Bronchial epithelial cell (primary cell): ENCODE measurements around the gene SPAG17. TPM values are rescaled to one million over a fixed set of nuclear protein-coding genes. Genes with fewer than 3 reads are reported as not detected.

Source experiments
- DNase-seq: peaks from one replicate; pipeline ENCODE4 v3.0.0-alpha.2; 2010; ENCODE audit warnings: low read depth
- FAIRE-seq: peaks from 2 replicates; lab custom pipeline; 2011; peaks lifted over from hg19 to GRCh38; lab: Jason Lieb, UNC
- H3K27me3 ChIP-seq: 2 replicates; pipeline ENCODE4 v1.5.1; 2011; ENCODE audit warnings: low read length; ENCODE audit not compliant: control insufficient read depth, insufficient read depth
- H3K36me3 ChIP-seq: 2 replicates; pipeline ENCODE4 v1.5.1; 2011; ENCODE audit warnings: low read length; ENCODE audit not compliant: control insufficient read depth, insufficient read depth
- H3K4me3 ChIP-seq: 2 replicates; pipeline ENCODE4 v1.5.1; 2011; ENCODE audit warnings: mild to moderate bottlenecking, low read depth, low read length, control low read depth
- total RNA-seq: library from RNA; depleted of rRNA; stranded (reverse); fragments of >200 nt; gene quantifications from 2 replicates; pipeline ENCODE4 v1.2.1, GENCODE V29; 2014
- TF ChIP-seq, protein P1 (sequence below): IDR thresholded peaks from 2 replicates; pipeline ENCODE4 v1.5.1; 2011; ENCODE audit warnings: mild to moderate bottlenecking, moderate library complexity, low read length, control low read depth, inconsistent platforms; ENCODE audit not compliant: insufficient read depth, severe bottlenecking

Gene SPAG17
- total RNA-seq, 1 donor from 2014 or later: under 0.01 TPM

DNA sequence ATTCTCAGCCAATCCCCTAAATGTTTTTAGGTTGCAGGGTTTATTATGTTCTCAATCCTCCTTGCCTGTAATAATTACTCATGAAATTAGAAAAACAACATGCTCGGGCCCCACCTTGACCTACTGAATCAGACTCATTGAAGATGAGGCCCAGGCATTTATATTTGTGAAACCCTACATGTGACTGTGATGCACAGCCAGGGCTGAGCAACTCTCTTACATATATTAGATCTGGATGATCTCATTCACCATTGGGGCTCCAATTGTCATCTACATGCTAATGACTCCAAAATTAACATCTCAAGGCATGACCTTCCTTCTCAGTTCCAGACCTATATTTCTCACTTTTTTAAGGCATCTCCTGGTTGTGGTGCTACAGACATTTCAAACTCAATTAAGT, 152.1 kb downstream of the SPAG17 start:
- DNase-seq (peak; percentile 15), FAIRE-seq (no peak)
- Histone ChIP-seq H3K4me3 (no peak overlapping the region), H3K36me3 (no peaks in the 10 kb centered on the region), H3K27me3 (no peaks in the 10 kb centered on the region)
- TF ChIP-seq, protein P1, sequence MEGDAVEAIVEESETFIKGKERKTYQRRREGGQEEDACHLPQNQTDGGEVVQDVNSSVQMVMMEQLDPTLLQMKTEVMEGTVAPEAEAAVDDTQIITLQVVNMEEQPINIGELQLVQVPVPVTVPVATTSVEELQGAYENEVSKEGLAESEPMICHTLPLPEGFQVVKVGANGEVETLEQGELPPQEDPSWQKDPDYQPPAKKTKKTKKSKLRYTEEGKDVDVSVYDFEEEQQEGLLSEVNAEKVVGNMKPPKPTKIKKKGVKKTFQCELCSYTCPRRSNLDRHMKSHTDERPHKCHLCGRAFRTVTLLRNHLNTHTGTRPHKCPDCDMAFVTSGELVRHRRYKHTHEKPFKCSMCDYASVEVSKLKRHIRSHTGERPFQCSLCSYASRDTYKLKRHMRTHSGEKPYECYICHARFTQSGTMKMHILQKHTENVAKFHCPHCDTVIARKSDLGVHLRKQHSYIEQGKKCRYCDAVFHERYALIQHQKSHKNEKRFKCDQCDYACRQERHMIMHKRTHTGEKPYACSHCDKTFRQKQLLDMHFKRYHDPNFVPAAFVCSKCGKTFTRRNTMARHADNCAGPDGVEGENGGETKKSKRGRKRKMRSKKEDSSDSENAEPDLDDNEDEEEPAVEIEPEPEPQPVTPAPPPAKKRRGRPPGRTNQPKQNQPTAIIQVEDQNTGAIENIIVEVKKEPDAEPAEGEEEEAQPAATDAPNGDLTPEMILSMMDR: no peak

DNA sequence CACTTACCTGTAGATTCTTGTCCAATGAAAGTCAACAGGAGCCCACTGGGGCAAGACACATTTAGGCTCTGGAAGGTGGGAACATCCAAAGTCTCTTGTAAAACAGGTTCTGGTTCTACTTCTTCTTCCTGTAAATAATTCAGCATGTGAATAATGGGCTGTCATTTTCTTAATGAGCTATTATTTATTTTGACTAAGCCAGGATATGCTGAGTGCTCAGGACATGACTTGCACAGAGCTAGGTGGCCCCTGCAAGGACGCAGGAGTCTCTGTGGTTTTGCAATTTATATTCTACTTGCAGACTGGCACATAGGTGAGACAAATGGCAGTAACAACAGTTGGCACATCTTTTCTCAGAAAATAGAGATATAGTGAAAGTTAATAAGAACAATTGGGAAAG, 156.8 kb downstream of the SPAG17 start:
- no peak overlapping the region for H3K4me3 ChIP-seq
- no peaks in the 10 kb centered on the region for H3K36me3 ChIP-seq
- DNase-seq (peak; percentile 67), FAIRE-seq (no peak)
- no peaks in the 10 kb centered on the region for H3K27me3 ChIP-seq
- TF ChIP-seq, protein P1: no peak

GRCh38 chr1:118023199-118023598, 161.8 kb downstream of the SPAG17 start:
- DNase-seq (no peak), FAIRE-seq (no peak)
- TF ChIP-seq, protein P1: no peak
- Histone ChIP-seq H3K27me3 (no peaks in the 10 kb centered on the region), H3K4me3 (no peak overlapping the region), H3K36me3 (no peaks in the 10 kb centered on the region)

GRCh38 chr1:118021668-118022067, 163.4 kb downstream of the SPAG17 start:
- FAIRE-seq: no peak
- Histone ChIP-seq H3K4me3 (no peak overlapping the region), H3K36me3 (no peaks in the 10 kb centered on the region), H3K27me3 (no peaks in the 10 kb centered on the region)
- TF ChIP-seq, protein P1: no peak
- peak; percentile 6 for DNase-seq

- no peak overlapping the region for H3K4me3 ChIP-seq
- no peaks in the 10 kb centered on the region for H3K27me3 ChIP-seq
- DNase-seq (no peak), FAIRE-seq (no peak)
- no peaks in the 10 kb centered on the region for H3K36me3 ChIP-seq
- TF ChIP-seq, protein P1: no peak
Observed at GRCh38 chr1:118018060-118018459, 167.0 kb downstream of the SPAG17 start.

DNA sequence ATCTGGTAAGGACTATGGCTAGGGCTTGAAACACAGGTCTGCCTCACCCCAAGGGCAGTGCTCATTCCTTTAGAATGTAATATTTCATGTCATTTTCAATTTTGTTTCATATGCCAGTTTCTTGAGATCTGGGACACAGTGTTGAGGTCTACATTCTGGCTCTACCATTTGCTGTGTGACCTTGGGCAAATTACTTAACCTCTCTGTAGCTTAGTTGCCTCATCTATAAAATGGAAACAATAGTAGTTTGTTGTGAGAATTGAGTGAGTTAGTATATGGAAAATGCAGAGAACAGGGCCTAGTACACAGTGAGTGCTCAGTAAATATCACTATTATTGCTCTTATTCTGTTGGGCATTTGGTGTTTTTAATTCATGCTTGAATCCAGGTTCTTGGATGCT, 171.1 kb downstream of the SPAG17 start:
- TF ChIP-seq, protein P1: no peak
- Histone ChIP-seq H3K27me3 (no peaks in the 10 kb centered on the region), H3K4me3 (no peak overlapping the region), H3K36me3 (no peaks in the 10 kb centered on the region)
- FAIRE-seq: no peak
- DNase-seq: no peak
